Neural cell (in vitro differentiated cells): ENCODE results near the gene OBSL1. TPM values are rescaled to one million over a fixed set of nuclear protein-coding genes. Genes with fewer than 3 reads are reported as not detected.

Experiments used
- H2AFZ ChIP-seq: fragments of 200-600, 300-800 bp; sonication (generic), shearing (Covaris generic); 2 replicates; pipeline ENCODE4 v1.6.0; 2014; ENCODE audit warnings: low read depth, mild to moderate bottlenecking, antibody characterized with exemption, low read length, moderate library complexity
- H3F3A ChIP-seq: fragments of 200-600 bp; shearing (Covaris generic); 2 replicates; pipeline ENCODE4 v1.6.1; 2016; ENCODE audit warnings: mild to moderate bottlenecking, moderate library complexity, mixed read lengths, antibody characterized with exemption, low read length; ENCODE audit not compliant: insufficient read depth, poor library complexity, severe bottlenecking
- H3K27ac ChIP-seq: fragments of 200-600, 300-800 bp; sonication (generic), shearing (Covaris generic); 2 replicates; pipeline ENCODE4 v1.5.1; 2014; ENCODE audit warnings: mild to moderate bottlenecking, low read length, moderate library complexity
- H3K27me3 ChIP-seq: fragments of 300-800, 200-600 bp; sonication (generic), shearing (Covaris generic); 2 replicates; pipeline ENCODE4 v1.6.0; 2014; ENCODE audit warnings: mild to moderate bottlenecking, low read depth, low read length, moderate library complexity; ENCODE audit not compliant: insufficient read depth
- H3K36me3 ChIP-seq: fragments of 300-800, 200-600 bp; sonication (generic), shearing (Covaris generic); 2 replicates; pipeline ENCODE4 v1.5.1; 2014; ENCODE audit warnings: mild to moderate bottlenecking, antibody characterized with exemption, low read length, moderate library complexity; ENCODE audit not compliant: insufficient read depth
- H3K4me2 ChIP-seq: fragments of 300-800, 200-600 bp; sonication (generic), shearing (Covaris generic); 2 replicates; pipeline ENCODE4 v1.6.0; 2014; ENCODE audit warnings: mild to moderate bottlenecking, low read length
- H3K4me3 ChIP-seq: fragments of 300-800, 200-600 bp; sonication (generic), shearing (Covaris generic); 2 replicates; pipeline ENCODE4 v1.5.1; 2014; ENCODE audit warnings: mild to moderate bottlenecking, low read length, moderate library complexity
- H3K79me2 ChIP-seq: fragments of 200-600 bp; shearing (Covaris generic); replicated peaks from 2 replicates; pipeline ENCODE4 v1.6.0; 2014; ENCODE audit warnings: mild to moderate bottlenecking, low read length, moderate library complexity; ENCODE audit not compliant: insufficient read depth
- H3K9ac ChIP-seq: fragments of 300-800, 200-600 bp; sonication (generic), shearing (Covaris generic); 2 replicates; pipeline ENCODE4 v1.6.1; 2016; ENCODE audit warnings: mild to moderate bottlenecking, low read length, mixed read lengths
- H3K9me2 ChIP-seq: fragments of 200-600 bp; shearing (Covaris generic); 2 replicates; pipeline ENCODE4 v1.6.1; 2016; ENCODE audit warnings: mild to moderate bottlenecking, low read length, mixed read lengths; ENCODE audit not compliant: insufficient read depth
- H3K9me3 ChIP-seq: fragments of 200-600, 300-800 bp; sonication (generic), shearing (Covaris generic); 2 replicates; pipeline ENCODE4 v1.6.1; 2016; ENCODE audit warnings: mild to moderate bottlenecking, mixed run types, low read length, moderate library complexity, mixed read lengths
- H4K20me1 ChIP-seq: fragments of 200-600 bp; shearing (Covaris generic); 2 replicates; pipeline ENCODE4 v1.6.1; 2016; ENCODE audit warnings: mild to moderate bottlenecking, mixed run types; ENCODE audit not compliant: insufficient read depth
- EP300 ChIP-seq: fragments of 450-650 bp; conservative IDR thresholded peaks from 2 replicates; pipeline ENCODE4 v1.6.1; 2014; ENCODE audit warnings: antibody characterized with exemption, mild to moderate bottlenecking, moderate library complexity; ENCODE audit not compliant: poor library complexity, severe bottlenecking
- EZH2 ChIP-seq: fragments of 200-600, 300-800 bp; shearing (Covaris generic), sonication (generic); IDR thresholded peaks from 2 replicates; pipeline ENCODE4 v1.6.1; 2014; ENCODE audit warnings: antibody characterized with exemption, low read length, borderline replicate concordance, mild to moderate bottlenecking; ENCODE audit not compliant: insufficient read depth, poor library complexity, severe bottlenecking
- MXI1 ChIP-seq: fragments of 450-650 bp; conservative IDR thresholded peaks from 2 replicates; pipeline ENCODE4 v1.6.1; 2014; ENCODE audit warnings: antibody characterized with exemption, mild to moderate bottlenecking; ENCODE audit not compliant: poor library complexity, severe bottlenecking
- POLR2AphosphoS5 ChIP-seq: IDR thresholded peaks from 2 replicates; pipeline ENCODE4 v1.6.1; 2012
- RAD21 ChIP-seq: fragments of 450-650 bp; conservative IDR thresholded peaks from 2 replicates; pipeline ENCODE4 v1.6.1; 2014; ENCODE audit warnings: antibody characterized with exemption, mild to moderate bottlenecking, moderate library complexity
- SMC3 ChIP-seq: fragments of 450-650 bp; conservative IDR thresholded peaks from 2 replicates; pipeline ENCODE4 v1.6.1; 2014; ENCODE audit warnings: antibody characterized with exemption, mild to moderate bottlenecking, moderate library complexity; ENCODE audit not compliant: poor library complexity
- TAF1 ChIP-seq: IDR thresholded peaks from 2 replicates; pipeline ENCODE4 v1.6.1; 2012; ENCODE audit warnings: low read depth
- polyA plus RNA-seq: library from polyadenylated mRNA; depleted of rRNA; stranded (reverse); fragments of >200 nt; gene quantifications from 2 replicates; pipeline ENCODE4 v1.2.3, GENCODE V29; 2014
- TF ChIP-seq, protein P1 (sequence below): fragments of 450-650 bp; IDR thresholded peaks from 2 replicates; pipeline ENCODE4 v1.5.1; 2014; ENCODE audit warnings: antibody characterized with exemption, mild to moderate bottlenecking, moderate library complexity; ENCODE audit not compliant: poor library complexity, severe bottlenecking
- TF ChIP-seq, protein P2 (sequence below): IDR thresholded peaks from 2 replicates; pipeline ENCODE4 v1.6.1; 2012; ENCODE audit warnings: borderline replicate concordance

The OBSL1 gene
- polyA plus RNA-seq, 1 donor from 2014 or later, result 59.7 TPM

DNA sequence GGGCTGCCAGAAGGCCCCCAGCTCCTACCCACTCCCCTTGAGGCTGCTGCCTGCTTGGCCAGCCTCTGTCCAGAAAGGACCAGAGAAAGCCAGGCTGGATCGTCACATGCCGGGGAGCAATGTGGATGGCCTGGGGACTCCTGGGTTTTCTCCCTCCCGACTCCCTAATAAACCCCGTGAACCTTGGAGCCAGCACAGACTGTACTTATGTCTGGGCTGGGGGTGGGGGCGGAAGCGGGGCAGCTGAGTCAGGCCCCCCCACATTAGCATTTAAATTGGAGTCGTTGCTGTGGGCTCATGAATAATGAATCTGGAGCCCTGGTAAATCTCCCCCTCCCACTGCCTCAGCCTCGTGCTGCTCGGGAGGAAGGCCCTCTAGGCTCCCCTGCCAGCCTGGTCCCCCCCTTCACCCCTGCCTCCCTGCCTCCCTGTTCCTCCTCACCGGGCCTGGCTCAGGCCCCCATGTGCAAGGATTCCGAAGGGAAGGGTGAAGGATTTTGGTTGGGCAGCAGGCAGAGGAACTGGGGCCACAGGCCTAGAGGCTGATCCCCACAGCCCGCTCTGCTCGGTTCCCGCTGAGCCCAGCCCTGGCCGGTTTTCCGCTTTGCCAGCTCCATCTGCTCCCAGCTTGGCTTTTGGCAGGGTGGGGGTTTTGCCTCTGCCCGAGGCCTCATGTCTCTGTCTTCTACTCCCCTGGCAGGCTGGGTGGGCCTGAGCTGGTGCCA lies 64.4 kb downstream of the OBSL1 start:
- Histone ChIP-seq H3K4me2 (no peak overlapping the region), H3F3A (no peaks in the 10 kb centered on the region), H3K9me3 (no peaks in the 10 kb centered on the region), H3K9me2 (no peaks in the 10 kb centered on the region), H3K36me3 (no peaks in the 10 kb centered on the region), H3K79me2 (no peaks in the 10 kb centered on the region), H3K27me3 (no peaks in the 10 kb centered on the region), H3K9ac (no peak overlapping the region), H3K4me3 (no peak overlapping the region), H2AFZ (no peak overlapping the region), H4K20me1 (no peaks in the 10 kb centered on the region), H3K27ac (no peak overlapping the region)
- no peak for TF ChIP-seq RAD21

DNA sequence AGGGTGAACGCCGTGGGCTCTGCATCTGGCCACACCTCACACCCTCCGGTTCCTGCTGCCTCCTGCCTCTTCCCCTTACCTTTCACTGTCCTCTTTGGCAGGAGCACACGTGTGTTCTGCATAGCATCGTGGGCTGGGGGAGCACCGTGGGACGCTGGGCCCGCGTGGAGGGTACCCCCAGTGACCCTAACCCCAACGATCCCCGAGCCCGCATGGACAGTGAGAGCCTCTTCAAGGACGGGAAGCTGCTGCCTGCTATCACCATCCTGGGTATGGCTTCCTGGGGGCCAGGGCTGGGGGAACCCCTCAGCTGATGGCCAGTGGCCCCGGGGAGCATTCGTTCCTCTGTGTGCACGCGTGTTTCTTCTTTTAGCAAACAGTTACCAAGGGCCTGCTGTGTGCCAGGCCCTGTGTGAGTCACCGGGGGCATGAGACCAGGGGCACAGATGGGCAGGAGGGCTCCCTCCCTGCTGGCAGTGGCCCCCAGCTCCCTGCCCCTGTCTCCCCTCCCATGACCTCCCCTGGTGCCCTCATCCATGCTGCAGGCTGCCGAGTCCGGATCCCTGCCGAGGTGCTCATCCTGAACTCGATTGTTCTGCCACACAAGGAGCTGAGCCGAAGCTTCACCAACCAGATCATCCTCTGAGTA lies 65.1 kb downstream of the OBSL1 start:
- Histone ChIP-seq H4K20me1 (no peaks in the 10 kb centered on the region), H3F3A (no peaks in the 10 kb centered on the region), H3K9me3 (no peaks in the 10 kb centered on the region), H3K9ac (no peak overlapping the region), H2AFZ (no peak overlapping the region), H3K4me2 (no peak overlapping the region), H3K9me2 (no peaks in the 10 kb centered on the region), H3K4me3 (no peak overlapping the region), H3K36me3 (no peaks in the 10 kb centered on the region), H3K79me2 (no peaks in the 10 kb centered on the region), H3K27ac (no peak overlapping the region), H3K27me3 (no peaks in the 10 kb centered on the region)
- TF ChIP-seq POLR2AphosphoS5, result no peak
- no peak for TF ChIP-seq SMC3
- no peak for TF ChIP-seq MXI1

DNA sequence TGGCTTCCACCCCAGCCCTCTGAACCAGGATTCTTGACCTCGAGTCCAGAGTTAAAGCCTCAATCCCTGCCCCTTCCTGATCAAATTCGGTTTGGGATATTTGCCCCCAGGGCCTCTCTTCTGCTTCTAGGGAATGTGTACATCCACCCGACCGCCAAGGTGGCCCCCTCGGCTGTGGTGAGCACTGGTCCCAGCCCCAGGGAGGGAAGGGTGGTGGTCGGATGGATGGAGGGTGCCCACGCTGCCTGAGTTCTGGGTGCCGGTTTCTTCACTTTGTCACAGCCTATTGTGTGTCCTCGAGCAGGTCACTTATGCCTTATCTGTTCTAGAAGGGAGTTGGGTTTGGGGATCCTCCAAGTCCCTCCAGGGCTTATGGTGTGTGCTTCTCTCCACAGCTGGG lies 65.8 kb downstream of the OBSL1 start:
- TF ChIP-seq EP300 (no peak), RAD21 (no peak), TAF1 (no peak), SMC3 (no peak), MXI1 (no peak), EZH2 (no peak), POLR2AphosphoS5 (no peak)
- TF ChIP-seq, protein P1, sequence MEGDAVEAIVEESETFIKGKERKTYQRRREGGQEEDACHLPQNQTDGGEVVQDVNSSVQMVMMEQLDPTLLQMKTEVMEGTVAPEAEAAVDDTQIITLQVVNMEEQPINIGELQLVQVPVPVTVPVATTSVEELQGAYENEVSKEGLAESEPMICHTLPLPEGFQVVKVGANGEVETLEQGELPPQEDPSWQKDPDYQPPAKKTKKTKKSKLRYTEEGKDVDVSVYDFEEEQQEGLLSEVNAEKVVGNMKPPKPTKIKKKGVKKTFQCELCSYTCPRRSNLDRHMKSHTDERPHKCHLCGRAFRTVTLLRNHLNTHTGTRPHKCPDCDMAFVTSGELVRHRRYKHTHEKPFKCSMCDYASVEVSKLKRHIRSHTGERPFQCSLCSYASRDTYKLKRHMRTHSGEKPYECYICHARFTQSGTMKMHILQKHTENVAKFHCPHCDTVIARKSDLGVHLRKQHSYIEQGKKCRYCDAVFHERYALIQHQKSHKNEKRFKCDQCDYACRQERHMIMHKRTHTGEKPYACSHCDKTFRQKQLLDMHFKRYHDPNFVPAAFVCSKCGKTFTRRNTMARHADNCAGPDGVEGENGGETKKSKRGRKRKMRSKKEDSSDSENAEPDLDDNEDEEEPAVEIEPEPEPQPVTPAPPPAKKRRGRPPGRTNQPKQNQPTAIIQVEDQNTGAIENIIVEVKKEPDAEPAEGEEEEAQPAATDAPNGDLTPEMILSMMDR, result no peak
- TF ChIP-seq, protein P2, sequence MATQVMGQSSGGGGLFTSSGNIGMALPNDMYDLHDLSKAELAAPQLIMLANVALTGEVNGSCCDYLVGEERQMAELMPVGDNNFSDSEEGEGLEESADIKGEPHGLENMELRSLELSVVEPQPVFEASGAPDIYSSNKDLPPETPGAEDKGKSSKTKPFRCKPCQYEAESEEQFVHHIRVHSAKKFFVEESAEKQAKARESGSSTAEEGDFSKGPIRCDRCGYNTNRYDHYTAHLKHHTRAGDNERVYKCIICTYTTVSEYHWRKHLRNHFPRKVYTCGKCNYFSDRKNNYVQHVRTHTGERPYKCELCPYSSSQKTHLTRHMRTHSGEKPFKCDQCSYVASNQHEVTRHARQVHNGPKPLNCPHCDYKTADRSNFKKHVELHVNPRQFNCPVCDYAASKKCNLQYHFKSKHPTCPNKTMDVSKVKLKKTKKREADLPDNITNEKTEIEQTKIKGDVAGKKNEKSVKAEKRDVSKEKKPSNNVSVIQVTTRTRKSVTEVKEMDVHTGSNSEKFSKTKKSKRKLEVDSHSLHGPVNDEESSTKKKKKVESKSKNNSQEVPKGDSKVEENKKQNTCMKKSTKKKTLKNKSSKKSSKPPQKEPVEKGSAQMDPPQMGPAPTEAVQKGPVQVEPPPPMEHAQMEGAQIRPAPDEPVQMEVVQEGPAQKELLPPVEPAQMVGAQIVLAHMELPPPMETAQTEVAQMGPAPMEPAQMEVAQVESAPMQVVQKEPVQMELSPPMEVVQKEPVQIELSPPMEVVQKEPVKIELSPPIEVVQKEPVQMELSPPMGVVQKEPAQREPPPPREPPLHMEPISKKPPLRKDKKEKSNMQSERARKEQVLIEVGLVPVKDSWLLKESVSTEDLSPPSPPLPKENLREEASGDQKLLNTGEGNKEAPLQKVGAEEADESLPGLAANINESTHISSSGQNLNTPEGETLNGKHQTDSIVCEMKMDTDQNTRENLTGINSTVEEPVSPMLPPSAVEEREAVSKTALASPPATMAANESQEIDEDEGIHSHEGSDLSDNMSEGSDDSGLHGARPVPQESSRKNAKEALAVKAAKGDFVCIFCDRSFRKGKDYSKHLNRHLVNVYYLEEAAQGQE, result no peak
- Histone ChIP-seq H3K4me3 (no peak overlapping the region), H3K9me2 (no peaks in the 10 kb centered on the region), H3K4me2 (no peak overlapping the region), H3K27me3 (no peaks in the 10 kb centered on the region), H3K27ac (no peak overlapping the region), H3K9ac (no peak overlapping the region), H3K9me3 (no peaks in the 10 kb centered on the region), H3K79me2 (no peaks in the 10 kb centered on the region), H3F3A (no peaks in the 10 kb centered on the region), H3K36me3 (no peaks in the 10 kb centered on the region), H4K20me1 (no peaks in the 10 kb centered on the region), H2AFZ (no peak overlapping the region)
